Activated T-cell treated with anti-CD3 and anti-CD28 coated beads, Interleukin-2, amount 50 U/mL, for 1 hour (primary cell): ENCODE measurements around the gene PLEKHM2.

Experiments
- DNase-seq: peaks from one replicate; pipeline ENCODE4 v3.0.0-alpha.2; 2020

Gene PLEKHM2

DNA sequence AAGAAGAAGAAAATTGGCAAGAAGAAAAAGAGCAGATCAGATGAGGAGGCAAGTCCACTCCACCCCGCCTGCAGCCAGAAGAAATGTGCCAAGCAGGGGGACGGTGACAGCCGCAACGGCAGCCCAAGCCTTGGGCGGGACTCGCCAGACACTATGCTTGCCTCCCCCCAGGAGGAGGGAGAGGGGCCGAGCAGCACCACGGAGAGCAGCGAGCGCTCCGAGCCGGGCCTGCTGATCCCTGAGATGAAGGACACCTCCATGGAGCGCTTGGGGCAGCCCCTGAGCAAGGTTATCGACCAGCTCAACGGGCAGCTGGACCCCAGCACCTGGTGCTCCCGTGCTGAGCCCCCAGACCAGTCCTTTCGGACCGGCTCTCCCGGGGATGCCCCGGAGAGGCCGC lies 42.9 kb downstream of the PLEKHM2 start:
- DNase-seq = no peak

DNA sequence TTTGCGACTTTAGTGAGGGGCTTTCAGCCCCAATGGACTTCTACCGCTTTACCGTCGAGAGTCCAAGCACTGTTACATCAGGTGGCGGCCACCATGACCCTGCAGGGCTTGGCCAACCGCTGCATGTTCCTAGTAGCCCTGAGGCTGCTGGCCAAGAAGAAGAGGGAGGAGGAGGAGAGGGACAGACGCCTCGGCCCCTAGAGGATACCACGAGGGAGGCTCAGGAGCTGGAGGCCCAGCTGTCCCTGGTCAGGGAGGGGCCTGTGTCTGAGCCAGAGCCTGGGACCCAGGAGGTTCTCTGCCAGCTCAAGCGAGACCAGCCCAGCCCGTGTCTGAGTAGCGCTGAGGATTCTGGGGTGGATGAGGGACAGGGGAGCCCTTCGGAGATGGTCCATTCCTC lies 43.3 kb downstream of the PLEKHM2 start:
- no peak for DNase-seq

- DNase-seq = no peak
Measured at GRCh38 chr1:15727866-15728534, 43.9 kb downstream of the PLEKHM2 start.

- DNase-seq = no peak
Measured at GRCh38 chr1:15728937-15729657, 45.0 kb downstream of the PLEKHM2 start.

- no peak for DNase-seq
Measured at GRCh38 chr1:15730423-15730822, 46.3 kb downstream of the PLEKHM2 start.

DNA sequence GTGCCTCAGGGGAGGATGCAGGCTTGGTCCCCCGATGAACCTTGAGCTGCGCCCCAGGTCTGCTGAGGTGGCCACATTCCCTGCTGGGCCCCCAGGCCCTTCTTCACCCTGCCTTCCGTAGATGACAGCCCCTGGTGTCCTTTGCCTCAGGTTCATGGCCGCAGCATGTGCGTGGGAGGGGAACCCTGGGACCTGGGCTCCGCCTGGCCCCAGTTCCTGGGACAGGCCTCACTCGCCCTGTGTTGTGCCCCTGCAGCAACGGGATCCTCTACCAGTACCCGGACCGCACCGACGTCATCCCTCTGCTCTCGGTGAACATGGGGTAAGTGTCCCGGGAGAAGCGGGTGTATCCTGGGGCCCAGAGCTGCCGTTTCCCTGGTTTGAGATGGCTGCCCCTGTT lies 46.8 kb downstream of the PLEKHM2 start:
- DNase-seq = no peak

DNA sequence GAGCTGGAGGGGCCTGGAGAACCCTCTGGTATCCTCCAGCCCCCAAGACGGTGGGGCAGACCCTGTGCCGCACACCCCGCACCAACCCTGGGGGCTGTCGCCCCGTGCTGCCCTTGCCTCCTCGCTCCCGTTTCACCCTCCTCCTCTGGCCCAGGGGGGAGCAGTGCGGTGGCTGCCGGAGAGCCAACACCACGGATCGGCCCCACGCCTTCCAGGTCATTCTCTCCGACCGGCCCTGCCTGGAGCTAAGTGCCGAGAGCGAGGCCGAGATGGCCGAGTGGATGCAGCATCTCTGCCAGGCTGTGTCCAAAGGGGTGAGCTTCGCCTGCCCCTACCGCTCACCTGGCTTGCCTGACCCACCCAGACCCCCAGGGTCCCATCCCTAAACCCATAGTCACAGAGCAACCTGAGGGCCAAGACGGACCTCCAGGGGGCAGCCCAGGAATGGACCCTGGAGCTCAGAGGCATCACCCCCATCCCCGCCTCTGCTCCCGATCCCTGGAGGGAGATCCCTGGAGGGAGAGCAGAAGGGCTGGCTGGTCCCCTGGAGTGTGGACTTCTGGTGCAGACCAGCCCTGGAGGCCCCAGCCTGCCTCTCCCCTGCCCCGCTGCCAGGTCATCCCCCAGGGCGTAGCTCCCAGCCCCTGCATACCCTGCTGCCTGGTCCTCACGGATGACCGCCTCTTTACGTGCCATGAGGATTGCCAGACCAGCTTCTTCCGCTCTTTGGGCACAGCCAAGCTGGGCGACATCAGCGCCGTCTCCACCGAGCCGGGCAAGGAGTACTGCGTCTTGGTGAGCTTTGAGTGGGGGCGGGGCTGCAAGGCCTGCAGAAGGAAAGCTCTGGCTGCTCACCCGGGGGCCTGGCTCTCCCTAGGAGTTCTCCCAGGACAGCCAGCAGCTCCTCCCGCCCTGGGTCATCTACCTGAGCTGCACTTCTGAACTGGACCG lies 47.9 kb downstream of the PLEKHM2 start:
- no peak for DNase-seq

GRCh38 chr1:15732686-15733081 lies 48.6 kb downstream of the PLEKHM2 start:
- DNase-seq = no peak

DNA sequence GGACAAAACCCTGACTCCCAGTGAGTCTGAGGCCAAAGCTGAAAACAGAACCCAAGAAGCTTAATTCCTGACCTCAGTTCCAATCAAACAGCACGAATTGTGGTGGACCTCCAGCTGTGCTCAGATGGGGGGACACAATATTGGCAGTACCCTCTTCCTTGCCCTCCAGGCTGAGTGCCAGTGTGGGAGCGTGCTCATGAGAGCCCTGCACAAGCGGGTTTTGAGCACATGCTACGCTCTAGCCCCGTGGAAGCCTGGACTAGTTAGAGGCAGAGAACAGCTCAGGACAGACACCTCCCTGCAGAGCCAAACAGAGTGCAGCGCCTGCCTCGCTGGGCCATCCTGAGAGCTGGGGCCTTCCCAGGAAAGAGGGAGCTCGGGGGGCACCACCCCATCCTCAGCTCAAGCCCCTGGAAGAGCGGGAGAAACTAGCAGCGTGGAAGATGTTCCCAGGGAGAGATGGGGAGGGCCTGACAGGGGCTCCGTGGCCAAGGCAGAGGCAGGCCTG lies 49.2 kb downstream of the PLEKHM2 start:
- DNase-seq = no peak

DNA sequence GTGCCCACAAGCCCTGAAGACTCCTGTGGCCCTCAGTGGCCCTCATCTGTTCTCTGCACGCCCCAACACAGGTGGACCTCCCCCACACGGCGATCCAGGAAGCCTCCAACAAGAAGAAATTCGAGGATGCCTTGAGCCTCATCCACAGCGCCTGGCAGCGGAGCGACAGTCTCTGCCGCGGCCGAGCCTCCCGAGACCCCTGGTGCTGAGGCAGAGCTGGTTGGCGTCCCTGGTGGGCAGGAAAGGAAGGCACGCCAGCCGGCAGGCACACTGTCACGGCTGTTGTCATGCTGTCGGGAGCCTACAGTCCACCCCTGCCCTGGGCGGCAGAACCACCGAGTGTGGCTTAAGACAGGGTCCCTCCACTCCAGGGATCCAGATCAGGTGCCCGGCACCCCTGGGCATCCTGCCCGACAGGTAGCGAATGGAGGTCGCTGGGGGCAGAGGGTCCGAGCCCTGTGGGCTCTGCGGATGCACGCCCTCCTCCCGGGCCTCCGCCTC lies 49.7 kb downstream of the PLEKHM2 start:
- no peak for DNase-seq

DNA sequence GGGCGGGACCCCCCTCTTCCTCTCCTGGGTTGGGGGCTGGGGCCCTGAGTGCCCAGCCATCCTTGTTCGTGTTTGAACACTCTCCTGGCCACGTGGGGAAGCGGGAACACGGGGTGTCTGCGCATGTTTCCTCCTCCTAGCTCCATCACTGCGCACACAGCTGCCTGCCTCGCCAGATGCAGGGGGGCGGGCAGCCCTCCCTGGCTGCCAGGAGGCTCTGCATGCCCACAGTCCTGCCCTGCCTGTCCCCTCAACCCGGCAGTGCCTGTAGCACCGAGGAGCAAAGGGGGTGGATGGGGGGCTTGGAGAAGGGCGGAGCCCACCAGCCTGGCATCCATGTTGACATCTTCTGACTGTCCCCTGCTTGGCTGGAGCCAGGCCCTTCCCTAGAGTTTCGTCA lies 50.2 kb downstream of the PLEKHM2 start:
- no peak for DNase-seq

DNA sequence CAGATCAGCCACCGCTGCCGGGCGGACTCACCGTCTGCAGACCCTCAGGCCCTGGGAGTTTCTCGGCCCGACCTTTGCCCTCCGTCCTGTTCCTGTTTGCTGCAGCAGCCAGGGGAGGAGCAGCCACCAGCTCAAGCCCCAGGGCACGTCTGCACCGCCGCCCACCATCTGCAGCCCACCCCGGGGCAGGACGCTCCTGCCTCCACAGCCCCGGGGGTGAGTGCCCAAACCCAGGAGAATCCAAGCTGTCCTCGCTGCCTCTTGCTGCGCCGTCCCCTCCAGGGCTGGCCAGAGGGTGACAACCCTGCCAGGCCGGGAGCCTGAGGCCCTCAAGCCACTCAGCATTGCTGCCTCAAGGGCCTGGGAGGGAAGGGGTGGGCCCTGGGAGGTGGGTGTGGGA lies 50.8 kb downstream of the PLEKHM2 start:
- DNase-seq = no peak

DNA sequence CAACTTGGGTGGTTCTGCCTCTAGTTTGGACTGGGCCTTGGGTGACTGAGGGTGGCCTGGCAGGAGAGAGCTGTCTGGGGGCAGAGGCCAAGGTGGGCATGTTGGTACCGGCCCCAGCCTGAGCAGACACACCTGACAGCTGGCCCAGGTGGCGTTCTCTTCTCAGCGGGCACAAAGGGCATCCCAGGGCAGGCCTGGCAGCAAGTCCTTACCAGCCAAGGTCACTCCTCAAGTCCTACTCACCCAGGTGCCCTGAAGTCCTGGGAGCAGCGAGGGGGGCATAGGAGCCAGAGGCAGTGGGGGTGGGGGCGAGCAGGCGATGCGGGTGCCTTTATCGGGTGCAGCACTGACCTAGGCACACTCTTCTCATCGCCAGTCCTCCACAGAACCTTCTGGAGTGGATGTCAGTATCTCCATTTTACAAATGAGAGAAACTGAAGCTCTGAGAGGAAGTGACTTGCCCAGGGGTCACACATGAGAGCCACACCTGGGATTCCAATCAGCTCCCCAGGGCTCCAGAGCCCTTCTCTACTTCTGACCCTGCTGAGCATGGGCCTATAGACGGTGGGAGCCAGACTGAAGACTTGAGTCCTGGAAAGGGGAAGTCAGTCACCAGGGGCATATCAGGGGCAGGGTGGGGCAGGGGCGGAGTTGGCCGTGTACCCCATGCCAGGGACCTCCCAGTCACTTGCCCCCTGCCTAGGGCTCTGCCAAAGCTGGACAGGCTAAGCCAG lies 51.4 kb downstream of the PLEKHM2 start:
- no peak for DNase-seq

DNA sequence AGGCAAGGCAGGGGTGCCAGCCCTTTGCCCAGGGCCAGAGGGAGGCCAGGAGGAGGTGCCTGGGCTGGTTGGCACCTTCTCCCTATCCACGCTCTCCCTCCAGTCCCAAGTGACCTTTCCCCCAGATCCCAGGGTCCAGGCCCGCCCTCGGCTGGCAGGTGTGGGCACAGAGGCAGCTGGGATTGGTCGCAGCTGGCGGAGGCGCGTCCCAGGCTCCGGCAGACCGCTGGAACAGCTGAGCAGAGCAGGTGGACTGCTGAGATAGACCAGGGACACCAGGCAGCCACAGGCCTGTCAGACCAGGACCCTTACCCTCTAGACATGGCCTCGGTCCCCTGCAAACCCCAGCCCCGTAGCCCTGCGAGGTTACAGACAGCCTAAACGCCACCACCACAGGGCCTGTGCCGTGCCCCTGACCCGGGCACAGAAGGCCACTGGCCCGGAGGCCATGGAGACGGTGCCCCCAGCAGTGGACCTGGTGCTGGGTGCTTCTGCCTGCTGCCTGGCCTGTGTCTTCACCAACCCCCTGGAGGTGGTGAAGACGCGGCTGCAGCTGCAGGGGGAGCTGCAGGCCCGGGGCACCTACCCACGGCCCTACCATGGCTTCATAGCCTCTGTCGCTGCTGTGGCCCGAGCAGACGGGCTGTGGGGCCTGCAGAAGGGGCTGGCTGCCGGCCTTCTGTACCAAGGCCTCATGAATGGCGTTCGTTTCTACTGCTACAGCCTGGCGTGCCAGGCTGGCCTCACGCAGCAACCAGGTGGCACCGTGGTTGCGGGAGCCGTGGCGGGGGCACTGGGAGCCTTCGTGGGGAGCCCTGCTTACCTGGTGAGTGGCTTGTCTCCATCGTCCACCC lies 52.1 kb downstream of the PLEKHM2 start, which contains the start of gene SLC25A34:
SLC25A34 (plus strand) TSS at position 221 of the 854 bp plus-strand sequence; CDS start at position 449, 228 bp downstream.
- DNase-seq = no peak

GRCh38 chr1:15736892-15737261 lies 52.8 kb downstream of the PLEKHM2 start:
- DNase-seq = no peak

DNA sequence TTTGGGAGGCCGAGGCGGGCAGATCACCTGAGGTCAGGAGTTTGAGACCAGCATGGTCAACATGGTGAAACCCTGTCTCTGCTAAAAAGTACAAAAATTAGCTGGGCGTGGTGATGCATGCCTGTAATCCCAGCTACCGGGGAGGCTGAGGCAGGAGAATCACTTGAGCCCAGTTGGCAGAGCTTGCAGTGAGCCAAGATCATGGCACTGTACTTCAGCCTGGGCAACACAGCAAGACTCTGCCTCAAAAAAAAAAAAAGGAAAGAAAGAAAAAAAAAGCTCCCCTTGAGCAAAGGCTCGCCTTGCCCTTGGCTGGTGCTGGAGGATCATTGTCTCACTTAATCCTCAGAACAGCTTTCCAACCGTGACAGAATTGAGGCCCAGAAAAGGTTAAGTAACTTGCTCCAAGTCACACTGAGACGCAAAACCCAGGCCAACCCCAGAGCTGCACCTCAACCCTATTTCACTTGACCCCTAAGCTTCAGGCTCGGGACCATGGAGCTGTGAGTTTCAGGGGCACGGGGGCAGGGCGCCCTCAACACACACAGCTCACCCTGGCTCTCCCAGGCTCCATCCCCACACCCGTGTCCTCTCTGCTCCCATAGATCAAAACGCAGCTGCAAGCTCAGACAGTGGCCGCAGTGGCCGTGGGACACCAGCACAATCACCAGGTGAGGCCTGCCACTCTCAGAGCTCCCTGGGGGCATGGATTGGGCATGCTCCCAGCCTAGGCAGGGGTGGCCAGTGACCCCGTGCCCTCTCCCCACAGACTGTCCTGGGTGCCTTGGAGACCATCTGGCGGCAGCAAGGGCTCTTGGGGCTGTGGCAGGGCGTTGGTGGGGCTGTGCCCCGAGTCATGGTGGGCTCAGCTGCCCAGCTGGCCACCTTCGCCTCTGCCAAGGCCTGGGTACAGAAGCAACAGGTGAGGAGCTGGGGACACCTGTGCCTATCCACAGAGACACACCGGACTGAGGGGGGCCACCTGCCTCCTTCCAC lies 53.5 kb downstream of the PLEKHM2 start:
- no peak for DNase-seq

DNA sequence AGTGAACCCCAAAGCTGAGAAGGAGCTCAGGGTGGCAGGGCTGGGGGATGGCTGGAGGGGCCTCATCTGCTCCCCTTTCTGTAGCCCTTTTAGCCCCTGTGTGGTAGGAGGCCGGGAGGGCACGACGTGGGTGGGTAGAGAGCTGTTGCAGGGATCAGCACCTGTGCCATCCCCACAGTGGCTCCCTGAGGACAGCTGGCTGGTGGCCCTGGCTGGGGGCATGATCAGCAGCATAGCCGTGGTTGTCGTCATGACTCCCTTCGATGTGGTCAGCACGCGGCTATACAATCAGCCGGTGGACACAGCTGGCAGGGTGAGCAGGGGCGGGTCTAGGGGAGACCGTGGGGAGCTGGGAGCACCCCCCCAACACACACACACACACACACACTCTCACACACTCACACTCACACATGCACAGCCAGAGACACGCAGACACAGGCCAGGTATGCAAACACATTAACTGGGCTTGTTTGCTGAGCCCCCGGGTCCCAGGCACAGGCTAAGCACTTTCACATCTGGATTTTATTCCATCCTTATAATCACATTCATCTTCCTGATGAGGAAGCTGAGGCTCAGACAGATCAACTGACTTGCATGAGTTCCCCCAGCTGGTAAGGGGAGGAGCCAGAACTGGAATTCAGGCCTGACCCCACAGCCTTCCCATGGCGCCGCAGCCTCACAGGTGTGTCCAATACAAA lies 54.4 kb downstream of the PLEKHM2 start:
- no peak for DNase-seq

- DNase-seq = no peak
Measured at GRCh38 chr1:15739259-15739658, 55.1 kb downstream of the PLEKHM2 start.

DNA sequence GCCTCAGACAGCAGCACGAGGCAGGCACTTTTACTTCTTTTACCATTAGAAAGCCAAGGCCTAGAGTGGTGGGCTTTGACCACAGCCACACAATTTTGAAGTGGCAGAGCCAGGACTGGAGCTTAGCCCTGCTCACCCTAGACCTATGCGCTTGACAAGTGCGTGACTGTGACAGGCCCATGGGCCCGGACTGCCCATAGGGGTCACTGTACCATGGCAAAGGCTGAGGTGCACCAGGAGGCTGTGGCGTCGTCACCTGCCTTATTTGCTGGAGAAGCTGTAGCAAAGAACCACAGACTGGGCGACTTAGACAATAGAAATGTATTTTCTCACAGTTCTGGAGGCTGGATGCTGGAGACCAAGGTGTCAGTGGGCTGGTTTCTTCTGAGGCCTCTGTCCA lies 55.6 kb downstream of the PLEKHM2 start:
- DNase-seq = no peak
